ENCODE measurements around the gene SNX8. TPM values are rescaled to one million over a fixed set of nuclear protein-coding genes. Genes with fewer than 3 reads are reported as not detected.

Gene SNX8
- total and polyA plus RNA-seq, 4 donors, result 8.7 to 20.8 (median 14.8) TPM

DNA sequence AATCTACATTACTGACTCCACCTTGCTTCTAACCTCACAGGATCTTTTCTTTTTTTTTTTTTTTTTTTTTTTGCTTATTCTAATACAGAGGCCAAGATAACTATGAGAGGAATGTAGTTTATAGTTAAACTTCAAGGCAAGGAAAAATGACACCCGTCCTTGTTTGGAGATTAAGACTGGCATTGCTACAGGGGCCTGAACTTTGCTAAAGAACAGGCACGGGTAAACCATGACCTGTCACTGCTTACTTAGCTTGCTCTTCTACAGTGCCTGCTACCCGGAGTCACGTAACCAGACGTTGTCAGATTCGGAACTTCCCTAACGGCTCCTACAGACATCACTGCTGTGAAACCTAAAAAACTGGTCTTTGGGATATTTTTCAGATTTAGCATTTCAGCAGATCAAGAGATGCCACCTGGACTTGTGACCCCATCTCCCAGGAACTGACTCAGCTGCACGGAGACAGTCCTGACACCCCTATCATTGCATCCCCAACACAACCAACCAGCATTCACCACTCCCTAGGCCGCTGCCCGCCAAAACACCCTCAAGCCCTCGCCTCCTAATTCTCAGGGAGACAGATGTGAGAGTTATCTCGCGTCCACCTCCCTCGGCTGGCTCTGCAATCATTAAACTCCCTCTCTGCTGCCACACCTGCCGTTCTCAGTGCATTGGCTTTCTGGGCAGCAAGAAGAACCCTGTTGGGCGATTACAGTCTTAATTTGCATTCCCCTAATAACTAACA is 109.0 kb downstream of the SNX8 start:
- DNase-seq (ENCODE audit: low spot score), result no peak
- Histone ChIP-seq H3K27me3 (ENCODE audit: control insufficient read depth in 4 of 4, insufficient read depth in 4 of 4, low read length in 3 of 4) (no peaks in the 10 kb centered on the region), H3K9ac (ENCODE audit: low read depth in 1 of 2, low read length in 2 of 2) (no peak overlapping the region), H3K4me1 (ENCODE audit: control insufficient read depth in 4 of 4, insufficient read depth in 4 of 4, low read length in 3 of 4) (no peaks in the 10 kb centered on the region), H3K36me3 (ENCODE audit: control insufficient read depth in 4 of 4, insufficient read depth in 3 of 4, low read depth in 1 of 4, low read length in 3 of 4) (peaks cover 0 to 18% (median 4%) of the 10 kb centered on the region in 4 donors), H3K9me3 (ENCODE audit: control insufficient read depth in 4 of 4, low read length in 3 of 4) (no peaks in the 10 kb centered on the region), H3K27ac (ENCODE audit: low read depth in 1 of 2, low read length in 2 of 2) (no peak overlapping the region), H3K4me3 (ENCODE audit: low read depth in 1 of 3, low read length in 3 of 3) (no peak overlapping the region)
- no peak for TF ChIP-seq JUND (IDR thresholded peaks at IDR 0.05)
- TF ChIP-seq ATF3 (IDR thresholded peaks at IDR 0.05), result no peak
- TF ChIP-seq RXRA (IDR thresholded peaks at IDR 0.05), result no peak
- TF ChIP-seq, protein P1, sequence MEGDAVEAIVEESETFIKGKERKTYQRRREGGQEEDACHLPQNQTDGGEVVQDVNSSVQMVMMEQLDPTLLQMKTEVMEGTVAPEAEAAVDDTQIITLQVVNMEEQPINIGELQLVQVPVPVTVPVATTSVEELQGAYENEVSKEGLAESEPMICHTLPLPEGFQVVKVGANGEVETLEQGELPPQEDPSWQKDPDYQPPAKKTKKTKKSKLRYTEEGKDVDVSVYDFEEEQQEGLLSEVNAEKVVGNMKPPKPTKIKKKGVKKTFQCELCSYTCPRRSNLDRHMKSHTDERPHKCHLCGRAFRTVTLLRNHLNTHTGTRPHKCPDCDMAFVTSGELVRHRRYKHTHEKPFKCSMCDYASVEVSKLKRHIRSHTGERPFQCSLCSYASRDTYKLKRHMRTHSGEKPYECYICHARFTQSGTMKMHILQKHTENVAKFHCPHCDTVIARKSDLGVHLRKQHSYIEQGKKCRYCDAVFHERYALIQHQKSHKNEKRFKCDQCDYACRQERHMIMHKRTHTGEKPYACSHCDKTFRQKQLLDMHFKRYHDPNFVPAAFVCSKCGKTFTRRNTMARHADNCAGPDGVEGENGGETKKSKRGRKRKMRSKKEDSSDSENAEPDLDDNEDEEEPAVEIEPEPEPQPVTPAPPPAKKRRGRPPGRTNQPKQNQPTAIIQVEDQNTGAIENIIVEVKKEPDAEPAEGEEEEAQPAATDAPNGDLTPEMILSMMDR (IDR thresholded peaks at IDR 0.05; ENCODE audit: low read depth, low read length, missing input control), result no peak
- TF ChIP-seq MAX (IDR thresholded peaks at IDR 0.05), result no peak
- no peak for TF ChIP-seq REST (IDR thresholded peaks at IDR 0.05)
- no peak for TF ChIP-seq SP1 (IDR thresholded peaks at IDR 0.05)
- TF ChIP-seq, protein P2, sequence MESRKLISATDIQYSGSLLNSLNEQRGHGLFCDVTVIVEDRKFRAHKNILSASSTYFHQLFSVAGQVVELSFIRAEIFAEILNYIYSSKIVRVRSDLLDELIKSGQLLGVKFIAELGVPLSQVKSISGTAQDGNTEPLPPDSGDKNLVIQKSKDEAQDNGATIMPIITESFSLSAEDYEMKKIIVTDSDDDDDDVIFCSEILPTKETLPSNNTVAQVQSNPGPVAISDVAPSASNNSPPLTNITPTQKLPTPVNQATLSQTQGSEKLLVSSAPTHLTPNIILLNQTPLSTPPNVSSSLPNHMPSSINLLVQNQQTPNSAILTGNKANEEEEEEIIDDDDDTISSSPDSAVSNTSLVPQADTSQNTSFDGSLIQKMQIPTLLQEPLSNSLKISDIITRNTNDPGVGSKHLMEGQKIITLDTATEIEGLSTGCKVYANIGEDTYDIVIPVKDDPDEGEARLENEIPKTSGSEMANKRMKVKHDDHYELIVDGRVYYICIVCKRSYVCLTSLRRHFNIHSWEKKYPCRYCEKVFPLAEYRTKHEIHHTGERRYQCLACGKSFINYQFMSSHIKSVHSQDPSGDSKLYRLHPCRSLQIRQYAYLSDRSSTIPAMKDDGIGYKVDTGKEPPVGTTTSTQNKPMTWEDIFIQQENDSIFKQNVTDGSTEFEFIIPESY (IDR thresholded peaks at IDR 0.05), result no peak
- no peak for TF ChIP-seq FOXA1 (IDR thresholded peaks at IDR 0.05)
- no peak for TF ChIP-seq NR2F2 (IDR thresholded peaks at IDR 0.05)
- no peak for TF ChIP-seq HNF4A (conservative IDR thresholded peaks at IDR 0.05)
- no peak for TF ChIP-seq EGR1 (IDR thresholded peaks at IDR 0.05; ENCODE audit: low read depth in 2 of 2)
- WGBS, result 95% methylated on average over 16 of the region's 16 CpGs

DNA sequence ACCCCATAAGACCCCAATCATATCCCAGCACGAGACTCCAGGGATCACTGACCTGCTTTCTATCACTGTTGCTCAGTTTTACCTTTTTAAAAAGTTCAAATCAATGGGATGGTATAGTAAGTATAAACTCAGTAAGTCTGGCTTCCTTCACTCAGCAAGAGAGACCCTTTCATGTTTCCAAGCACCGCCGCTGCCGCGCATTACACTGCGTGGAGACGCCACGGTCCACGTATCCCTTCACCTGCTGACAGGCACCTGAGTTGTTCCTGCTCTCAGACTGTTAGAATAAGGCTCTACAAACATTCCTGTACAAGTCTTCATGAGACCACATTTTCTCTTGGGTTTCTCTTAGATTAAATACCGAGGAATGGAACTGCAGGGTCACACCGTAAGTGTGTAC is 109.8 kb downstream of the SNX8 start:
- no peaks in the 10 kb centered on the region for H3K9me3 ChIP-seq (ENCODE audit: control insufficient read depth in 4 of 4, low read length in 3 of 4)
- no peak overlapping the region for H3K27ac ChIP-seq (ENCODE audit: low read depth in 1 of 2, low read length in 2 of 2)
- 97% methylated on average over 11 of the region's 11 CpGs for WGBS
- H3K4me1 ChIP-seq (ENCODE audit: control insufficient read depth in 4 of 4, insufficient read depth in 4 of 4, low read length in 3 of 4), result no peaks in the 10 kb centered on the region
- no peaks in the 10 kb centered on the region for H3K27me3 ChIP-seq (ENCODE audit: control insufficient read depth in 4 of 4, insufficient read depth in 4 of 4, low read length in 3 of 4)
- H3K36me3 ChIP-seq (ENCODE audit: control insufficient read depth in 4 of 4, insufficient read depth in 3 of 4, low read depth in 1 of 4, low read length in 3 of 4), result peaks cover 0 to 21% (median 5%) of the 10 kb centered on the region in 4 donors
- H3K4me3 ChIP-seq (ENCODE audit: low read depth in 1 of 3, low read length in 3 of 3), result no peak overlapping the region
- TF ChIP-seq RAD21 (IDR thresholded peaks at IDR 0.05) (no peak), GABPA (IDR thresholded peaks at IDR 0.05 in 1 of 2, conservative IDR thresholded peaks at IDR 0.05 in 1 of 2) (no peak), FOXA2 (IDR thresholded peaks at IDR 0.05) (no peak)
- H3K9ac ChIP-seq (ENCODE audit: low read depth in 1 of 2, low read length in 2 of 2), result no peak overlapping the region
- DNase-seq (ENCODE audit: low spot score), result no peak

All from liver (tissue), 9 donors.